Caco-2 (cell line): ENCODE results near the gene BCOR. TPM values are rescaled to one million over a fixed set of nuclear protein-coding genes. Genes with fewer than 3 reads are reported as not detected.

Experiments used
- BruUV-seq: library from RNA; stranded (reverse); fragments of 400-500 nt; replicated peaks from 2 replicates; lab custom pipeline; 2021; lab: Mats Ljungman, UMichigan
- CTCF ChIA-PET: fragments of 300-600 bp; sonication (Branson Sonifier 250); formaldehyde crosslinking; loops from one replicate; lab custom pipeline; 2022; ENCODE audit warnings: antibody characterized with exemption; lab: Charles Lee
- POLR2A ChIA-PET: fragments of 300-600 bp; sonication (Branson Sonifier 250); formaldehyde crosslinking; loops from one replicate; lab custom pipeline; 2022; ENCODE audit warnings: antibody characterized with exemption; lab: Charles Lee
- DNase-seq, 2 experiments: peaks; one replicate each; pipeline versions ENCODE4 v3.0.0 to v3.0.0-alpha.2; 2020 to 2022
- H3K27me3 ChIP-seq: replicated peaks from 2 replicates; pipeline ENCODE4 v1.6.0; 2011; ENCODE audit warnings: low read length; ENCODE audit not compliant: control insufficient read depth, insufficient read depth
- H3K36me3 ChIP-seq: 2 replicates; pipeline ENCODE4 v1.5.1; 2011; ENCODE audit warnings: low read length; ENCODE audit not compliant: control insufficient read depth, insufficient read depth
- H3K4me1 ChIP-seq: fragments of 250-450 bp; sonication (Bioruptor Pico); 2 replicates; pipeline ENCODE4 v1.5.1; 2020; ENCODE audit warnings: mild to moderate bottlenecking
- H3K4me3 ChIP-seq: 2 replicates; pipeline ENCODE4 v1.5.1; 2011; ENCODE audit warnings: low read depth, mild to moderate bottlenecking, control low read depth, low read length
- H3K9me3 ChIP-seq: fragments of 250-450 bp; sonication (Bioruptor Pico); 2 replicates; pipeline ENCODE4 v1.5.1; 2020; ENCODE audit warnings: mild to moderate bottlenecking, moderate library complexity
- H3K27ac Mint-ChIP-seq: one replicate; pipeline ENCODE4 v1.8.0; 2022; ENCODE audit warnings: mixed read lengths; ENCODE audit not compliant: unreplicated experiment
- H3K27me3 Mint-ChIP-seq: one replicate; pipeline ENCODE4 v1.8.0; 2022; ENCODE audit warnings: mixed read lengths; ENCODE audit not compliant: insufficient read depth, unreplicated experiment
- H3K36me3 Mint-ChIP-seq: one replicate; pipeline ENCODE4 v1.8.0; 2022; ENCODE audit warnings: mild to moderate bottlenecking, mixed read lengths; ENCODE audit not compliant: insufficient read depth, unreplicated experiment
- H3K4me1 Mint-ChIP-seq: one replicate; pipeline ENCODE4 v1.8.0; 2022; ENCODE audit warnings: low read depth, mixed read lengths; ENCODE audit not compliant: unreplicated experiment
- H3K4me3 Mint-ChIP-seq: one replicate; pipeline ENCODE4 v1.8.0; 2022; ENCODE audit warnings: mild to moderate bottlenecking, moderate library complexity, mixed read lengths; ENCODE audit not compliant: unreplicated experiment
- H3K9me3 Mint-ChIP-seq: one replicate; pipeline ENCODE4 v1.8.0; 2022; ENCODE audit warnings: mixed read lengths; ENCODE audit not compliant: unreplicated experiment
- intact Hi-C: fragments of 100-400 bp; cut with micrococcal nuclease; formaldehyde crosslinking; loops from one replicate; pipeline ENCODE4 v1.10.0; 2022; ENCODE audit not compliant: unreplicated experiment
- total RNA-seq: library from RNA; stranded (reverse); gene quantifications from 2 replicates; pipeline ENCODE4 v1.2.3, GENCODE V29; 2022
- TF ChIP-seq, protein P1 (sequence below), 2 experiments: fragments of 200-600 bp in 1 of 2; IDR thresholded peaks; 1 replicate in 1 of 2; 2 replicates in 1 of 2; pipeline versions ENCODE4 v1.5.1 to v1.8.0; 2011 to 2022; ENCODE audit warnings: antibody characterized with exemption in 1 of 2, control low read depth in 1 of 2, inconsistent platforms in 1 of 2, low read depth in 1 of 2, low read length in 1 of 2, mild to moderate bottlenecking in 1 of 2, moderate library complexity in 1 of 2; ENCODE audit not compliant: insufficient read depth in 1 of 2, severe bottlenecking in 1 of 2, unreplicated experiment in 1 of 2

The BCOR gene
- total RNA-seq, 1 experiment from 2014 or later, result 16.2 TPM

DNA sequence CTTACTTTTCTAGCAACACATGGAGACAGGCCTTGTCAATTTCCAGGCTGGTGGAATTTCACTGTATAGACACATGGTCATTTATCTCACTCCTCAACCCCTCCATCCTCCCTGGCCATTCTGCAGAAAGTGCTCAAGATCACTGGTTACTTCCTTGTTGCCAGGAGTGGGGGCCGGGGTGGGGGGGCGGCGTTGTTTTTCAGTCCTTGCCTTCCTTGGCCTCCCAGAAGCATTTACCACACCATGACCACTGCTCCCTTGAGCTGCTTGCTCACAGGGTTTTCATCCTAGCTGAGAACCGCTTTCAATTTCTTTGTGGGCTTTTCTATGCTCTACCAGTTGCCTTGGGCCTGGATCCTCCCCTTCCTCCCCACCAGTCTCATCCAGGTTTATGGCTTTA, 14.1 kb upstream of the BCOR start:
- H3K9me3 Mint-ChIP-seq, result no peaks in the 10 kb centered on the region
- H3K27me3 Mint-ChIP-seq, result no peaks in the 10 kb centered on the region
- intact Hi-C loops, result no loop called here
- no peak overlapping the region for H3K4me3 Mint-ChIP-seq
- peaks cover 13% of the 10 kb centered on the region for H3K36me3 Mint-ChIP-seq
- BruUV-seq, result no TSS peak
- ChIA-PET CTCF (no interaction called here), POLR2A (no interaction called here)
- H3K36me3 ChIP-seq, result no peaks in the 10 kb centered on the region
- TF ChIP-seq, protein P1, sequence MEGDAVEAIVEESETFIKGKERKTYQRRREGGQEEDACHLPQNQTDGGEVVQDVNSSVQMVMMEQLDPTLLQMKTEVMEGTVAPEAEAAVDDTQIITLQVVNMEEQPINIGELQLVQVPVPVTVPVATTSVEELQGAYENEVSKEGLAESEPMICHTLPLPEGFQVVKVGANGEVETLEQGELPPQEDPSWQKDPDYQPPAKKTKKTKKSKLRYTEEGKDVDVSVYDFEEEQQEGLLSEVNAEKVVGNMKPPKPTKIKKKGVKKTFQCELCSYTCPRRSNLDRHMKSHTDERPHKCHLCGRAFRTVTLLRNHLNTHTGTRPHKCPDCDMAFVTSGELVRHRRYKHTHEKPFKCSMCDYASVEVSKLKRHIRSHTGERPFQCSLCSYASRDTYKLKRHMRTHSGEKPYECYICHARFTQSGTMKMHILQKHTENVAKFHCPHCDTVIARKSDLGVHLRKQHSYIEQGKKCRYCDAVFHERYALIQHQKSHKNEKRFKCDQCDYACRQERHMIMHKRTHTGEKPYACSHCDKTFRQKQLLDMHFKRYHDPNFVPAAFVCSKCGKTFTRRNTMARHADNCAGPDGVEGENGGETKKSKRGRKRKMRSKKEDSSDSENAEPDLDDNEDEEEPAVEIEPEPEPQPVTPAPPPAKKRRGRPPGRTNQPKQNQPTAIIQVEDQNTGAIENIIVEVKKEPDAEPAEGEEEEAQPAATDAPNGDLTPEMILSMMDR (IDR thresholded peaks at IDR 0.05; ENCODE audit: insufficient read depth in 1 of 2, low read depth in 1 of 2, low read length in 1 of 2, severe bottlenecking in 1 of 2, unreplicated experiment in 1 of 2), result no peak
- DNase-seq, result no peak
- no peak overlapping the region for H3K4me3 ChIP-seq
- no peaks in the 10 kb centered on the region for H3K9me3 ChIP-seq
- peaks cover 6% of the 10 kb centered on the region for H3K4me1 Mint-ChIP-seq
- no peaks in the 10 kb centered on the region for H3K4me1 ChIP-seq
- no peak overlapping the region for H3K27ac Mint-ChIP-seq
- no peaks in the 10 kb centered on the region for H3K27me3 ChIP-seq

DNA sequence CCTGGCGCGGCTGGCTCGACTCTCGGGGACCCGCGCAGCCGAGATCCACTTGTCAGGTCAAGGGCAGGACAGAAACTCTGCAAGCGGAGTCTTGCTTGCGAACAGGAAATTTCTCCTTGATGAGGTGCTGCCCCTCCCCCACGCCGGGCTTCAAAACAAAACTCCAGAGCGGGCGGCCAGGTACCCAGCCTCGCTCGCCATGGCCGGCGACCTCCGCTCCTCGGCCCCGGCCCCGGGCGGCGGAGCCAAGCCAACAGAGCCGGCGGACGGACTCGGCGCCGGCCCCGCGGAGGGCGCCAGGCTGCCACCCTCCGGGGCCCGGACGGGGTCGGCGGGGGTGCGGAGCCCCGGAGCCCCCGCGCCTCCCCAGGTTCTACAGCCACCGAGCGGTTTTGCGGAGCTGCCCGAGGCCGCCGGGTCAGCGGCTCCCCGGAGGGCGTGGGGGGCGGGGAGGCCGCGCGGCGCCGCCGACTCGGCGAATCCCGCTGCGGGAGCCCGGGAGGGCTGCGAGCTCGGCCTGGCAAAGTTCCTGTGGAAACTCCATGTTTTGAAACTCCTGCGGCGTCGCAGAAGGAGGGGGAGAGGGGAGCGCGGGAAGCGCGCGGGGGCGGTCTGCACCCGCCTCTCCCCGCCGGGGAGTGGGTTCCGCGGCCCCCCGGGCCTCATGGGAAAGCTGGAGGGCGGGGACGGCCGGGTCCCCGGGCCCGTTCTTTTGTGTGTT, 11.7 kb upstream of the BCOR start:
- TF ChIP-seq, protein P1 (IDR thresholded peaks at IDR 0.05; ENCODE audit: insufficient read depth in 1 of 2, low read depth in 1 of 2, low read length in 1 of 2, severe bottlenecking in 1 of 2, unreplicated experiment in 1 of 2), result no peak
- Mint-ChIP-seq H3K4me3 (peak overlapping the region; percentile 76), H3K36me3 (peaks cover 13% of the 10 kb centered on the region), H3K4me1 (peaks cover 6% of the 10 kb centered on the region), H3K9me3 (no peaks in the 10 kb centered on the region), H3K27me3 (no peaks in the 10 kb centered on the region), H3K27ac (no peak overlapping the region)
- peak in 1 of 2 experiments; percentile 69 for DNase-seq
- Histone ChIP-seq H3K27me3 (no peaks in the 10 kb centered on the region), H3K4me1 (no peaks in the 10 kb centered on the region), H3K9me3 (no peaks in the 10 kb centered on the region), H3K4me3 (peak overlapping the region; percentile 66), H3K36me3 (no peaks in the 10 kb centered on the region)
- ChIA-PET CTCF (no interaction called here), POLR2A (interaction anchor here (1.6 kb wide), 1 partner anchor 67 kb away, joined by 10 read pairs; no protein-coding TSS in a partner anchor)
- intact Hi-C loops, result loop anchor here (1.0 to 10.0 kb wide), 3 partner anchors 37 to 365 kb away; no protein-coding TSS in a partner anchor
- BruUV-seq, result no TSS peak

DNA sequence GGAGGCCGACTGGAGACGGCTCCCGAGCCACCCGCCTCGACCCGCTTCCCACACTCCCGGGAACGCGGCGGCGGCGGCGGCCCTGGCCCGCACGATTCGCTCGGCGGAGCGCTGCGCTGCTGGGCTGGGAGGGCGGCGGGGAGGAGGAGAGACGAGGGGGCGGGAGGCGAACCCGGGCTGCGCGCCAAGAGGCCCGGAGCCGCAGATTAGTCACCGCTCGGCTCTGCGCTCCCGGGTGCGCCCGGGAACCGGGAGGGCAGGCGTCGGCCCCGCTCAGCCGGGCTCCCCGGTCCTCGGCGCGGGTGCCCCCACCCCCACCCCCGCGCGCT, 11.2 kb upstream of the BCOR start:
- H3K36me3 Mint-ChIP-seq, result peaks cover 13% of the 10 kb centered on the region
- Histone ChIP-seq H3K4me1 (peaks cover 2% of the 10 kb centered on the region; the same call in 1 of the 2 replicates), H3K36me3 (no peaks in the 10 kb centered on the region), H3K27me3 (no peaks in the 10 kb centered on the region), H3K9me3 (no peaks in the 10 kb centered on the region), H3K4me3 (peak overlapping the region; percentile 66)
- POLR2A ChIA-PET, result interaction anchor here (1.1 kb wide), 1 partner anchor 11 kb away, joined by 3 read pairs; the partner anchor contains the start of gene BCOR
- peak in 1 of 2 experiments; percentile 61 for DNase-seq
- no TSS peak for BruUV-seq
- peak overlapping the region; percentile 76 for H3K4me3 Mint-ChIP-seq
- TF ChIP-seq, protein P1 (IDR thresholded peaks at IDR 0.05; ENCODE audit: insufficient read depth in 1 of 2, low read depth in 1 of 2, low read length in 1 of 2, severe bottlenecking in 1 of 2, unreplicated experiment in 1 of 2), result no peak
- CTCF ChIA-PET, result no interaction called here
- intact Hi-C loops, result loop anchor here (1.0 to 10.0 kb wide), 3 partner anchors 38 to 366 kb away; no protein-coding TSS in a partner anchor
- no peaks in the 10 kb centered on the region for H3K27me3 Mint-ChIP-seq
- H3K27ac Mint-ChIP-seq, result no peak overlapping the region
- peaks cover 6% of the 10 kb centered on the region for H3K4me1 Mint-ChIP-seq
- no peaks in the 10 kb centered on the region for H3K9me3 Mint-ChIP-seq
